Stimulated activated CD8-positive, alpha-beta memory T cell treated with anti-CD3 and anti-CD28 coated beads, Interleukin-12 subunit alpha, Interleukin-12 subunit beta, amount 100 ng/mL, for 24 hours (primary cell): ENCODE data around the gene CCT3.
"Not testable (repeated sequence)": the region's sequence is repeated elsewhere in the genome, so short reads cannot be mapped to it uniquely, and the experiment has no call there.

Experiments used
- DNase-seq: peaks from one replicate; pipeline ENCODE4 v3.0.0-alpha.2; 2020; ENCODE audit errors: extremely low read depth

Gene CCT3

DNA sequence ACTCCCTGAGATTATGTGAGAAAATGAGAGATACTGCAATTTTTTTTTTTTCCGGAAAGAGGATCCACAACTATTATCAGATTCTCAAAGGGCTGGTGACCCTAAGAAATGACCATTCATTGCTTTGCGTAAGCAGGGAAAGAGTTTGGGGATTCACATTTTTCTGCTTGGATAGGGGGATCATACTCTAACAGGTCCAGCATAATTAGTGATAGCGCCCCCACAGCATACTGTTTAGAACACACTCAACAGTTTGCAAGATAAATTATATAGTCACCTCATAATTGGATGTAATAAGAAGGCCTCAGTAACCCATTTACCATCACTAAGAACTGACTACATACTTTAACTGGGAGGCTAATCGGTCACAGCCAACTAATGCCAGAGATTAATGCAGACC, 1.9 kb downstream of the CCT3 start:
- DNase-seq, result no peak

DNA sequence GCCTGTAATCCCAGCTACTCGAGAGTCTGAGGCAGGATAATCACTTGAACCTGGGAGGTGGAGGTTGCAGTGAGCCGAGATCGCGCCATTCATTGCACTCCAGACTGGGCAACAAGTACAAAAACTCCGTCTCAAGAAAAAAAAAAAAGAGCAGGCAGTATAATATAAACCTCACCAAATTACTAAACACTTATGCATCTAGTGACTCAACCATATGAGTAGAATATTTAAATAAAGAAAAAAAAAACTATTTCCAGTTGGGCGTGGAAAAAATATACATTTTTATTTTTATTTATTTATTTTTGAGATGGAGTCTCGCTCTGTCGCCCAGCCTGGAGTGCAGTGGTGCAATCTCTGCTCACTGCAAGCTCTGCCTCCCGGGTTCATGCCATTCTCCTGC, 14.9 kb downstream of the CCT3 start:
- DNase-seq, result not testable (repeated sequence)

DNA sequence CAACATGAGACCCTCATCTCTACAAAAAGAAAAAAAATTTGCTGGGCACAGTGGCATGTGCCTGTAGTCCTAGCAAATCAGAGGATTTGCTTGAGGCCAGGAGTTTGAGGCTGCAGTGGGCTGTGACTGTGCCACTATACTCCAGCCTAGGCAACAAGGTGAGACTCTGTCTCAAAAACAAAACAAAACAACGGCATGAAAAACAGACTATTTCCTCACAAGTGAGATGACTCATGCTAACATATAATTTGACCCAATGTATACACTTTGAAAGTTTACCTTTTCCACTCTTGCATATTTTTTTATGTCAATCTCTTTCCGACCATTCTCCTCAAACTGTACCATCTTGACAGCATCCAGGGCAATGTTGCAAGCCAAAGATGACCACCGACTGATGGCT, 17.5 kb downstream of the CCT3 start:
- DNase-seq, result no peak

DNA sequence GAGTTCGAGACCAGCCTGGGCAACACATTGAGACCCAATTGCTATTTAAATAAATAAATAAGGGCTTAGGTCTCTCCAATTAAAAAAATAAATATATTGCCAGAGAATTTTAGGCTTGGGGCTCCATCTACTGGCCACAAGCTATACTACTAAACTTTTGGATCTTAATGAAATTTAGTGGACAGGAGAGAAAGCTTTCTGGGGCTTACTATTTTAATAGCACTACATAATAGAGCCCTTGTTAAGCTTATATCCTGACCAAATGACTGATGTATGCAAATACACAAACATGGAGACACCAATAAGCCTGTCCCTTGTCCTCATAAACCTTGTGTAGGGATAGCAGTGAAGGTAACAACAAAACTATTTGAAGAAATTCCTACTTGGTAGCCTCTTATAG, 18.4 kb downstream of the CCT3 start:
- no peak for DNase-seq

DNA sequence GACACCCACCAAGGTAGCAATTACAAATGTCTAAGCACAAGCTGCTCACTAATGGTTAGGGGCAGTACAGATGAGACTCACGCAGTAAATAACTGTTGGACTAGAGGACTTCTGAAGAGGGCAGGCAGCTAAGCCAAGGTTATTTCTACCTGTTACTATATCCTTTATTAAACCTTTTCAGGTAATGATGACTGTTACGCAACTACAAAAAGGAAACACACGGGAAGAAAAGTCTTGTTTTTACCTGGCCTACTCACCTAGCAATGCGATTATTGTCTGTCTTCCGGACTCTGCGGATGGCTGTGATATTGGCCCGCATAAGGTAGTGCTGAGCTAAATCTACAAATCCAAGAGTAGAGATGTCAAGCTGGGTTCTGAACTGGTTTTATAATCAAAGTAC, 21.2 kb downstream of the CCT3 start:
- no peak for DNase-seq

DNA sequence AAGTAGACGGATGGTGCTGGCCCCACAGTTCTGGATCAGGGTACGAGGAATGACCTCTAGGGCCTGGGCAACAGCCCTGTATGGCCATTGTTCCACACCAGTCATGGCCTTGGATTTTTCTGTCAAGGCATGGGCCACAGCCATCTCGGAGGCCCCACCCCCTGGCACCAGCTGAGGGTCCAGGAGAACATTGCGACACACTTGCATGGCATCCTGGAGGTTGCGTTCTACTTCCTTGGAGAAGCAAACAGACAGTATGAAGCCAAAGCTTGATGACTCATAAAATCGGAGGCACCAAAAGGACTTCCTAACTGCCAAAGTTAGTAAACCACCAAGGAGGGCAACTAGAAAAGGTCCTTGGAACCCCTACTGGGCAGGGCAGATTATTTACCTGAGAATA, 27.1 kb downstream of the CCT3 start:
- DNase-seq, result no peak

DNA sequence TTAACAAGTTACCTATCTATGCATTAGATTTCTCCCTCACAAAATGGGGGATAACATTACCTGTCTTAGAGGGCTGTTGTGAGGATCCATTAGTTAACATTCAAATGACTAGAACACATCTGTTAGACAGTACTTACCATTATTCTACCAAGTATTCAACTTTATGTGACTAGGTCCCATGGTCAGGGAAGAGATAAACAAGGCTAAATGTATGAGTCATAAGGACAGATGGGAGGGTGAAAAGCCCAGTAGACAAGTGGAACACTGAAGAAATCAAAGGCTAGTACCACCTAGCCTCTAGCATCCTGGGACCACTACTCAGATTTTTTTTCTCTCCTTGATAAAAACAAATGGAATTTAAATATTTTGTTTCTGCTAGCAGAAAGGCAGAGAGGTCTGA, 30.0 kb downstream of the CCT3 start:
- no peak for DNase-seq

DNA sequence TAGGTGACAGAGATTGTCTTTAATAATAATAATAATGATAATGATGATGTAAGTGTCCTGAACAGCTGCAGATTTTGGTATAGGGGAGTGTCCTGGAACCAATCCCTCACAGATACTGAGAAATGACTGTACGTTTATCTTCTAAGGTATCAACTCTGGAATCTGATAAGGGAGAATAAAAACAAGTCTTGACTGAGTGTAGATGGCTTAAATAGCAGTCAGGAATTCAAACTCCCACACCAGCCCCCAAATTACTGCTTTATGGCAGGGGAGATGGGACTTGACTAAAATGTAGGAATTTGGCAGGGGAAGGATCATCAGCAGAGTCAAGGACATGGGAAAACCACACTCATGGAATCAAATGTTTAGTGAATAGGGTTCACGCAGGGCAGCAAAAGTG, 32.9 kb downstream of the CCT3 start:
- no peak for DNase-seq

DNA sequence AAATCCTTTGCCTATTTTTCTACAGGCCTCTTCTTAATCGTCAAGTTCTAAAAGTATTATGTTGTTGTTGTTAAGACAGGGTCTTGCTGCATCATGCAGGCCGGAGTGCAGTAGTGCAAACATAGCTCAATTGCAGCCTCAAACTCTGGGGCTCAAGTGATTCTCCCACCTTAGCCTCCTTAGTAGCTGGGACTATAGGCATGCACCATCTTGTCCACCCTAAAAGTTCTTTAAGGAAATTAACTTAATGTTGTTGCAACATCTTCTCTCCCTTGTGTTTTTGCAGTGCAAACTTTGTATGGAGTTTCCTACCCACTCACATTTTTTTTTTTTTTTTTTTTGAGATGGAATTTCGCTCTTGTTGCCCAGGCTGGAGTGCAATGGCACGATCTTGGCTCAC, 34.9 kb downstream of the CCT3 start:
- no peak for DNase-seq

DNA sequence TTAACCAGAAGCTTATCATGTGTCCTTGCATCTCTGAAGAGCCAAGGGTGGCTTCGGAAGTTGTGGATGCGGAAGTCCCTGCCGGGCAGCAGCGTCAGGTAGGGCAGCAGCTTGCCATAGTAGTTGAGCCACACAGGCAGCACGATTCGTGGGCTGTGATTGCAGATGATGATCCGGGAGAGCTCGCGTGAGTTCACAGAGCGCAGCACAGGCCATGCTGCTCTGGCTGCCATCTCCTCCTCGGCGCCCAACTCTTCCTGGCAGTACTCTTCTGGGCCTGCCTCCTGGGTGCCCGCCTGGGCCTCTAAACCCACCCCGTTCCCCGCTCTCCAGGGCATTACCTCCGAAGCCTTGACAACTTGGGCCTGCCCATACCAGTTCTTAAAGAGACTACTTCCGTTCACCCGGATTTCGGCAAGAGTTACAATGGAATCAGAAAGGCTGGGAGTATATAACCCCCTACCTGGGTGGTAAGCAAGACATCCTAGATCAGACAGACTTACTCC, 39.2 kb downstream of the CCT3 start, which contains the start of gene VHLL:
Gene VHLL, minus strand, starts transcription at position 456 of the 506 bp plus-strand sequence. Its CDS starts 118 bp downstream, at position 338.
- no peak for DNase-seq

DNA sequence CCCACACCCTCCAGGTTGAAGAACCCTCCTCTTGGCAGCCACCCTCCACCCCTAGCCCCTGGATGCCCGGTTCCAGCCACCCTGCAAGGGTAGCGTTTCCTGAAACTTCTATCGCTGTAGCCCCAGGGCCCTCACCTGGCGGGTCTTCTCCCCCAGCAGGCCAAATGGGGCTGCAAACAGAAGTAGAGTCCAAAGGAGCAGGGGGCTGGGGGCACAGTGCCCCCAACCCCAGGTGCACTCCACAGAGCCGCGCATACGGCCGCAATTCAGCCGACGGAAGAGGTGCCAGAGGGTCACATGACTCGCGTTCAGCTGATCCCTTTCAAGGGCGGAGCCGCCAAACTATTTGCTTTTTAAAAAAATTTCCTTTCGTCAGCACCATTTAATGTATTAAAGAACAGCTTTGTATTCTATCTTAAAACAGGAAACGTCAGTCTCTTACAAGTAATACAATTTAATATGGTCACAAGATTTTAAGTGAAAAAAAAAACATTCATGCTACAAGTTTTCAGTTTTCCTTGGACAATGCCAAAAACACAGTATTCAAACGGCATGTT, 42.6 kb downstream of the CCT3 start, which contains the start of gene GLMP:
Gene GLMP, minus strand, starts transcription at position 289 of the 557 bp plus-strand sequence. Its CDS starts 34 bp downstream, at position 255.
- no peak for DNase-seq

DNA sequence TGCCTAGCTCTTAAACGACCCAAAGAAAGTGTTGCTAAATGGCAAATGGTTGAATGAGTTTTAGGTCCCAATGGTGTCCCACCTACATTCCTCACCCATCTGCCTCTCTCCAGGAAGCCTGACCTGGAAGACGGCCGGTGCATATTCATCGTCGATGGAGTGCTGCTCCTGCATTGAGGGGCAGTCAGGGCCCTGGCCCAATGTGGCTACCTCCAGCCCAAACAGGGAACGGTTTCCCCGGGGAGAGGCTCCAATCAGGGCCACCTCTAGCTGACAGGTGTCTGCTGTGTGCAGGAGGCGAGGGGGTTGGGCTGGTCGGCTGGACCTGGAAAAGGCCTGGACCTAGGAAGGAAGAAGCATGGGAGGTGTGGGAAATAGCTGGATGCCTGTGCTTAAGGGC, 44.2 kb downstream of the CCT3 start:
- DNase-seq, result no peak

DNA sequence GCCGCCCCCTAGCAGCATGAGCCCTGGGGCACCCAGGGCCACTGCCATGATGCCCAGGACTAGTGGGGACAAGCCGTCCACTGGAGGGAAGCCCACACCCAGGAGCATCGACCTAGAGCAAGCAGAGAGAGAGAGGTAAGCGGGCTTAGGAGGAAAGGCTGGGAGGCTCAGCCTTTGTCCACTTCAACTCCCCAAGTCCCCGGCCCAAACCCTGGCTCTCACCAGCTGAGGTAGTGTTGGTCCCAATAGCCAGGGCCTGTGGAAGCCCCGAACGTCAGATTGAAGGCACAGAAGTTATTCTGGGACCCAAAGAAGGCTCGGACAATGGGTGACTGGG, 45.0 kb downstream of the CCT3 start:
- DNase-seq, result no peak

DNA sequence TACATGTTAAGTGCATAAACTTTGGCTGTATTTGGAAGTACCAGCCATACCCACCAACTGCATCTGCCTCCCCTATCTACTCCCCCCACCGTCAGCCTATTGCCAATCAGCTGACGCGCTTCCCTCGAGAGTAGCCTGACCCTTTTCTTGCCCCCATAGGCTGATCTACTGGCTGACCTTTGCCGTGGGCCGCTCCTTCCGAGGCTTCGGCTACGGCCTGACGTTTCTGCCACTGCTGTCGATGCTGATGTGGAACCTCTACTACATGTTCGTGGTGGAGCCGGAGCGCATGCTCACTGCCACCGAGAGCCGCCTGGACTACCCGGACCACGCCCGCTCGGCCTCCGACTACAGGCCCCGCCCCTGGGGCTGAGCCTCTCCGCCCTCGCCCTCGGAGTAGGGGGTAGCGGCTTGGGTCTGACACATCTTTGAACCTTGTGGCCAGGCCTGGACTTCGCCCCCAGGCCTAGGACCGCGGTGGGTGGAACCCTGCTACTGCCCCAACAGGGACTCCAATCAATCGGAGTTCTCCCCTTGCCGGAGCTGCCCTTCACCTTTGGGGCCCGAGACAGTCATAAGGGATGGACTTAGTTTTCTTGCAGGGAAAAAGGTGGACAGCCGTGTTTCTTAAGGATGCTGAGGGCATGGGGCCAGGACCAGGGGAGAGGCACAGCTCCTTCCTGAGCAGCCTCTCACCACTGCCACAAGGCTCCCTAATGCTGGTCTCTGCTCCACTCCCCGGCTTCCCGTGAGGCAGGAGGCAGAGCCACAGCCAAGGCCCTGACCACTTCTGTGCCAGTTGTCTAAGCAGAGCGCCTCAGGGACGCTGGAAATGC, 46.6 kb downstream of the CCT3 start:
- DNase-seq, result no peak

DNA sequence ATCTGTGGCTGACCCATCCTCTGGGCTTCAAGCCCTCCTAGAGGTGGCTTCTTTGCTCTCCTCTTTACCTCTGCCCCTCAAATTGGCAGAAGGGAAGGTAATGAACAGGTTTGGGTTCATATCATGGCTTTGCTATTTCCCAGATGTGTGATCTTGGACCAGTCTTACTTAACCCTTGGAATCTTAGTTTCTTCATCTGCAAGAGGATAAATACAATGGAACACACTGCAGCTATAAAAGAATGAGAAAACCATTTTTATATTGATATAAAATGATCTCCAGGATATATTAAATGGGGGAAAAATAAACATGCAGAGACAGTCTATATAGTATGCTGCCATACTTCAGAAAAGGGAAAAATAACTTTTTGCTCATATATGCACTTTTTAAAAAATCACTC, 48.2 kb downstream of the CCT3 start:
- DNase-seq, result no peak

DNA sequence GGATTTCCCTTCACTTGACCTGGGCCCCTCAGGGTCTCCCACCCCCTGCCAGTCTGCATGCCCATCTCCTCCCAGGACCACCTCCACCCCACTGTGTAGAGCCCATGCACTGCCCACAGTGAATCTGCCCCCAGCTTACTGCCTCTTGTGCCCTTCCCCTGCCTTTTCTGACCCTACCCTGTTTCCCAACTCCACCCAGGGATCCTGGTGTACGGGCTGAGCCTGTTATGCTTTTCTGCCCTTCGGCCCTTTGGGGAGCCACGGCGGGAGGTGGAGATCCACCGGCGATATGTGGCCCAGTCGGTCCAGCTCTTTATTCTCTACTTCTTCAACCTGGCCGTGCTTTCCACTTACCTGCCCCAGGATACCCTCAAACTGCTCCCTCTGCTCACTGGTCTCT, 52.0 kb downstream of the CCT3 start:
- DNase-seq, result no peak

DNA sequence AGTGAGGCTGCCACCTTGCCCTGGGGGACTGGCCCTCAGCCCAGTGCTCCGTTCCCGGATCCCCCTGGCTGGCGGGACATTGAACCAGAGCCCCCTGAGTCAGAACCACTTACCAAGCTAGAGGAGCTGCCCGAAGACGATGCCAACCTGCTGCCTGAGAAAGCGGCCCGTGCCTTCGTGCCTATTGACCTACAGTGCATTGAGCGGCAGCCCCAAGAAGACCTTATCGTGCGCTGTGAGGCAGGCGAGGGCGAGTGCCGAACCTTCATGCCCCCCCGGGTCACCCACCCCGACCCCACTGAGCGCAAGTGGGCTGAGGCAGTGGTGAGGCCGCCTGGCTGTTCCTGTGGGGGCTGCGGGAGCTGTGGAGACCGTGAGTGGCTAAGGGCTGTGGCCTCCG, 52.7 kb downstream of the CCT3 start:
- DNase-seq, result no peak

DNA sequence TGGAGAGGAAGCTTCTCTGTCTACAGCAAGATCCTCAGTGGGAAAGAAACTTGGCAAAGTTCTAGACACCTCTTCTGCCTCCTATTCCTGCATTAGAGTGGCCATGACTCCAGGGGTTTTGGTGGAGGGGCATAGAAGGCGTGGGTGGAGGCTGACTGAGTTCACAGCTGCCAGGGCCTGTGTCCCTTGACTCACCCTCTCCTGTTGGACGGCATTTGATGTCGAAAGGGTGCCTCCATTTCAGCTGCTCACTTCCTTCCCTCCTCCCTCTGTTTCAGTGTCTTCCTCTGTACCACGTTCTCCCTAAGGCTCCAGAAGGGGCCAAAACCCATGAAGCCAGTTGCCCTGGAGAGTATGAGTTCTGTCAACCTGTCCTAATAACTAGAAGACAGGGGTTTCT, 53.3 kb downstream of the CCT3 start:
- no peak for DNase-seq

DNA sequence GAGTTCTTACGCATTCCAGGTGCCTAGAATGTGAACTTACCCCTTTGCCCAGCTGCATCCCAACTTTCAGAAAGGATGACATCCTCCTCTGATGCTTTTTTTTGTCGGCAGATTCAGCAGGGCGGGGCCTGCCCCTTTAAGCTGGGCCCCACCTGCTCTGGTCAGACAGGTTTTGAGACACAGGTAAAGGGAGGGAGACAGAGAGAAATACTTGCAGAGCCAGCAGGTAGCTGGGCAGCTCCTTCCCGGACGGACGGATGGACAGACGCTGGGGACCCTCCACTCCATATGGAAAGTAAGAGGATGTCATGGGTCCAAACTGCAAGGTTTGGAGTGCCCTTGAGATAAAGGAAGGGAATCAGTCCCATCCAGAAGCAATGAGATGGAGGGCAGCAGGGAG, 54.0 kb downstream of the CCT3 start, which contains the start of gene TMEM79:
Gene TMEM79, plus strand, starts transcription at position 214 of the 400 bp plus-strand sequence. CDS start 902 bp downstream, outside the sequence.
- DNase-seq, result no peak

DNA sequence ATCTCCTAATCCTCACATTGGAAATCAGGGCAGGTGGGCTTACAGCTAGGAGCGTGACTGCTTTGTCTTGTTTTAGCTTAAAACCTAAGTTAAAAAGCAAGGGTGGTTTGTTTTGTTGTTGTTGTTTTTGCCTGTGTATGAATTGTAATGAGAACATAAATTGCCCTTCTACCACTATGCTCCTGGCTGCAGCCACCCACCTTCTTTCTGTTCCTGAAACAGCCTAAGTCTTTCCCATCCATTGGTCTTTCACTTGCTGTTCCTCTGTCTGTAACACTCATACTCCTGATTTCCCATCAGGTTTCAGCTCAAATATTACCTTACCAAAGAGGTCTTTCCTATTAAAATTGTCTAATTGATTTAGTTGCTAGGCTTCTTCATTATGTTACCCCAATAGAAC, 54.6 kb downstream of the CCT3 start:
- no peak for DNase-seq

DNA sequence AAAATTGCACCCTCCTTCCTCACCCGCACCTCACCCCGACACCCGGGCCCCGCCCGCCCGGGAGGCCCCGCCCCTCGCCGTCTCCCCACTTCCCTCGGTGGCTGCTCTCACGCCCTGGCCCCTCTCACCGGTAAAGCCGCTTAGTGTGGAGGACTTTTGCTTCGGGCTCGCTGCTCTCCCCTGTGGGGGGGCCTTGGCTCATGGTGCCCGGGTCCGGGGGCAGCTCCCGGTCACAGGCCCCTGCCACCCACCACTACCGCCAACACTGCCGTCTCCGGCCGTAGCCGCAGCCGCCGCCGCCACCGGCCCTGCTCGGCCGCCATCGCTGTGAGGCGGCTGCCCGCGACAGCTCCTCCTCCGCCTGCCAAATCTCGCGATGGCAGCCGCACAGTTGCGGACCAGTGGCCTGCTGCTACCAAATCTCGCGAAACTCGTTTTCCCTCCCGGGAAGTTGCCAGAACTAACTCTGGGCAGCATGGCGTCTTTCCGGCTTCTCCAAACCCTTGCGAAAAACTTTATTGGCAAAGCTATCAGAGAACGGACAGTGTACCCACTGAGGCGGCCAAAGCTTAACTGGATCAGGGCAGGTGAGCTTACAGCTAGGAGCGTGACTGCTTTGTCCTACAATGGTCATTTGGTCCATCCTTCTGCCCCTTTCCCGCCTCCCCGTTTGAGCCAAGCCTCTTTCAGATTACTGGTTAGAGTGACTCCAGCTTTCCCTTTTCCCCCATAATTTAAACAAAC, 55.4 kb downstream of the CCT3 start, which contains the start of gene SMG5:
Gene SMG5, minus strand, starts transcription at position 347 of the 744 bp plus-strand sequence. Its CDS starts 145 bp downstream, at position 202.
- DNase-seq, result peak; percentile 88

DNA sequence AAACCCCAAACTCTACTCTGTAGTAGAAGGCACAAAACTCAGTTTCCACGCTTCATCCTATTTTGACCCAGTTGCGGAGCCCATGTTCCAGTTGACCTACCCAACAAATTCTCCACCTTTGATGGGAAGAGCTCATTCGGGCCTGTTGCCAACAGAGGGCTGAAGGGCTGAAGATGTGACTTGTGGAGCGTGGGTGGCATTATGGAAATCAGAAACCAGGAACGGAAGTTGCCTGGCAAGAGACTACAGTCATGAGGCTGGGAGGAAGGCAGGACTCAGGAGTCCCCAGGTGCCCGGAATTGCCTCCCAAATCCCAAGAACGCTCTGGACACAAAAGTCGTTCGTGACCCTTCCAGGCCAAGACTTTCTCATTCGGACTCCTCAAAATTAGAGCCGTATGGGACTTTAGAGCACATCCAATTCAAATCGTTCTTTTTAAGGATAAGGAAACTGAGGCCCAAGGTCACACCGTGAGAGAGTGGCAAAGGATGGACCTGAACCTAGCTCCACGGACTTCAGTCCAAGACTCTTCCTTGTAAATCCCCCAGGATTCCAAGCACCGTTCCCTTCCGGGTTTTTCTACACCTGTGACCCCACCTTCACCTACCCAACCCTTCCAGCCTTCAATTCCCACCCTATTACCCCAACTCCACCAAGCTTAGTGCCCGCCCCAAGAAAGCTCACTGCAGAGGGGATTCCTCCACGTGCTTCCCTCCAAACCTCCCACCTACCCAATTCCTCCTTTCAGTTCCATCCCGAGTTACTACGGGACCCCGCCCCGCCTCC, 56.2 kb downstream of the CCT3 start:
- no peak for DNase-seq
